ENCODE measurements around the gene STX16. TPM values are rescaled to one million over a fixed set of nuclear protein-coding genes. Genes with fewer than 3 reads are reported as not detected.
"Not testable (repeated sequence)": the region's sequence is repeated elsewhere in the genome, so short reads cannot be mapped to it uniquely, and the experiment has no call there.

The STX16 gene
- total and polyA plus RNA-seq, 2 experiments from 2014 or later = 23.2 to 41.8 TPM

- Histone ChIP-seq H4K20me1 (ENCODE audit: insufficient read depth, poor library complexity, severe bottlenecking) (no peaks in the 10 kb centered on the region), H3K27me3 (peaks cover 2% of the 10 kb centered on the region), H3K9me3 (ENCODE audit: low read depth) (no peaks in the 10 kb centered on the region), H3K4me2 (no peak overlapping the region), H3K9me2 (replicated peaks; ENCODE audit: insufficient read depth) (no peaks in the 10 kb centered on the region), H3K4me3 (no peak overlapping the region), H3K36me3 (replicated peaks; ENCODE audit: insufficient read depth, low read depth) (no peaks in the 10 kb centered on the region), H2AFZ (no peak overlapping the region), H3K79me2 (no peaks in the 10 kb centered on the region), H3K4me1 (ENCODE audit: insufficient read depth) (no peaks in the 10 kb centered on the region), H3K27ac (no peak overlapping the region)
- DNase-seq (ENCODE audit: low spot score) = no peak
- 89% methylated on average over 3 of the region's 3 CpGs for WGBS (ENCODE audit: low lambda C conversion rate, missing lambda C conversion rate)
- TF ChIP-seq CTCF (IDR thresholded peaks at IDR 0.05; ENCODE audit: poor library complexity) (no peak), EZH2phosphoT487 (IDR thresholded peaks at IDR 0.05; ENCODE audit: low read depth, severe bottlenecking, unreplicated experiment) (no peak), EZH2 (IDR thresholded peaks at IDR 0.05; ENCODE audit: borderline replicate concordance) (no peak)
These were observed 72.5 kb downstream of the STX16 start for GRCh38 chr20:58723628-58723984.

DNA sequence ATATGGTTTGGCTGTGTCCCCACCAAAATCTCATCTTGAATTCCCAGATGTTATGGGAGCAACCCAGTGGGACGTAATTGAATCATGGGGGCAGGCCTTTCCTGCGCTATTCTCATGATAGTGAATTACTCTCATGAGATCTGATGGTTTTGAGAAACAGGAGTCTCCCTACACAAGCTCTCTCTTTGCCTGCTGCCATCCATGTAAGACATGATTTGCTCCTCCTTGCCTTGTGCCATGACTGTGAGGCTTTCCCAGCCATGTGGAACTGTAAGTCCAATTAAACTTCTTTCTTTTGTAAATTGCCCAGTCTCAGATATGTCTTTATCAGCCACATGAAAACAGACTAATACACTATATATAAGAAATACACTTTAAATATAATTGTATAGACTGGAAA lies 75.1 kb downstream of the STX16 start:
- H3K4me2 ChIP-seq; H3K27me3 ChIP-seq; H3K4me3 ChIP-seq; H3K27ac ChIP-seq; H3K36me3 ChIP-seq (replicated peaks; ENCODE audit: insufficient read depth, low read depth); H2AFZ ChIP-seq; H3K9me2 ChIP-seq (replicated peaks; ENCODE audit: insufficient read depth); H3K4me1 ChIP-seq (ENCODE audit: insufficient read depth); H3K79me2 ChIP-seq; H3K9me3 ChIP-seq (ENCODE audit: low read depth); DNase-seq (ENCODE audit: low spot score); H4K20me1 ChIP-seq (ENCODE audit: insufficient read depth, poor library complexity, severe bottlenecking): not testable (repeated sequence)
- 70% methylated on average over 2 of the region's 2 CpGs for WGBS (ENCODE audit: low lambda C conversion rate, missing lambda C conversion rate)

Other genes starting within 250 kb of the STX16 start
- gene APCDD1L, start 135.9 kb upstream of the STX16 start, total RNA-seq = 0.23 TPM in 1 of 2 replicates, not detected in the other
- 0.07 TPM in 1 of 2 replicates, not detected in the other for gene APCDD1L, start 135.9 kb upstream of the STX16 start, polyA plus RNA-seq
- gene NPEPL1, start 41.5 kb downstream of the STX16 start, total RNA-seq = 15.2 and 15.4 TPM in 2 replicates
- gene NPEPL1, start 41.5 kb downstream of the STX16 start, polyA plus RNA-seq = 42.3 and 46.0 TPM in 2 replicates
- gene GNAS-AS1, start 199.6 kb downstream of the STX16 start, total RNA-seq = 0.16 TPM in 1 of 2 replicates, not detected in the other
- gene GNAS-AS1, start 199.6 kb downstream of the STX16 start, polyA plus RNA-seq = 0.97 and 0.98 TPM in 2 replicates
- gene GNAS, start 201.4 kb downstream of the STX16 start, total RNA-seq = 841 and 897 TPM in 2 replicates
- 1,649 and 1,702 TPM in 2 replicates for gene GNAS, start 201.4 kb downstream of the STX16 start, polyA plus RNA-seq

All from hepatocyte (in vitro differentiated cells).